Stomach (tissue), 9 donors: ENCODE data around the gene PLCG2. TPM values are rescaled to one million over a fixed set of nuclear protein-coding genes. Genes with fewer than 3 reads are reported as not detected.
A peak's percentile ranks its signal among the peaks of the same experiment; 100 is the strongest.

ENCODE experiments used
- DNase-seq, 2 donors: peaks; one replicate each; pipeline versions ENCODE4 v3.0.0 to v3.0.0-alpha.2; 2013 to 2019
- H3K27ac ChIP-seq, 5 donors: fragments of 200-600 bp in 4 of 5; sonication (generic) in 4 of 5; one replicate each; pipeline ENCODE4 v1.5.1; 2013 to 2019; ENCODE audit warnings: mild to moderate bottlenecking in 1 of 5, moderate library complexity in 1 of 5
- H3K27me3 ChIP-seq, 3 donors: fragments of 200-600 bp; sonication (generic); one replicate each; pipeline ENCODE4 v1.5.1; 2017 to 2019; ENCODE audit warnings: mixed run types in 1 of 3
- H3K36me3 ChIP-seq, 4 donors: fragments of 200-600 bp; sonication (generic); 1 replicate in 3 of 4; 2 replicates in 1 of 4; pipeline ENCODE4 v1.5.1; 2016 to 2019
- H3K4me1 ChIP-seq, 4 donors: fragments of 200-600 bp; sonication (generic); one replicate each; pipeline ENCODE4 v1.5.1; 2016 to 2019
- H3K4me3 ChIP-seq, 4 donors: fragments of 200-600 bp; sonication (generic) in 3 of 4; one replicate each; pipeline ENCODE4 v1.5.1; 2016 to 2019; ENCODE audit warnings: mild to moderate bottlenecking in 1 of 4
- H3K9me3 ChIP-seq, 4 donors: fragments of 200-600 bp; sonication (generic); one replicate each; pipeline ENCODE4 v1.5.1; 2016 to 2019
- EP300 ChIP-seq: sonication (generic); formaldehyde crosslinking; IDR thresholded peaks from one replicate; pipeline ENCODE4 v1.6.1; 2017; ENCODE audit warnings: antibody characterized with exemption
- POLR2A ChIP-seq, 4 donors: fragments of 450-650 bp; IDR thresholded peaks; one replicate each; pipeline ENCODE4 v1.6.1; 2016; ENCODE audit warnings: antibody characterized with exemption in 4 of 4, control low read depth in 2 of 4, mild to moderate bottlenecking in 1 of 4, moderate library complexity in 1 of 4
- POLR2AphosphoS5 ChIP-seq, 3 donors: sonication (generic); formaldehyde crosslinking; IDR thresholded peaks; one replicate each; pipeline ENCODE4 v1.6.1; 2016; ENCODE audit warnings: antibody characterized with exemption in 3 of 3
- WGBS, 5 donors: extraction: QIAGEN DNeasy Blood & Tissue Kit in 3 of 5; methylation state at CpG; one replicate each; pipeline versions ENCODE4 v1.1.5 to v1.1.7; 2013 to 2018; 5-methylcytosine and 5-hydroxymethylcytosine counted together
- intact Hi-C: fragments of 100-400 bp; cut with DNase I; formaldehyde crosslinking; loops from one replicate; pipeline ENCODE4 v1.15.1; 2023; ENCODE audit warnings: low total_unique reads
- polyA plus RNA-seq, 3 donors: library from polyadenylated mRNA; stranded (reverse); fragments of 200-250 nt; gene quantifications; one replicate each; pipeline ENCODE4 v1.2.3, GENCODE V29; 2013
- total RNA-seq, 5 donors: library from RNA; depleted of rRNA; stranded (reverse); fragments of >200 nt; gene quantifications; one replicate each; pipeline versions ENCODE4 v1.1.0 to v1.2.3, GENCODE V29; 2014 to 2016
- TF ChIP-seq, protein P1 (sequence below), 7 experiments: fragments of 450-650 bp in 4 of 7; fragments of 200-600 bp in 3 of 7; sonication (generic) in 3 of 7; IDR thresholded peaks; one replicate each; pipeline ENCODE4 v1.5.1; 2016 to 2019; ENCODE audit warnings: antibody characterized with exemption in 7 of 7, control low read depth in 2 of 7, mild to moderate bottlenecking in 1 of 7
- donor health status: healthy with polysubstance abuse.
- donor health status: Bipolar disorder and iron deficiency.
- donor health status: healthy.

PLCG2 gene
- total and polyA plus RNA-seq, 8 donors = 0.87 to 68.5 (median 11.1) TPM

- H3K4me3 ChIP-seq = no peak overlapping the region
- H3K27me3 ChIP-seq = peaks cover 0 to 43% (median 3%) of the 10 kb centered on the region in 3 donors
- TF ChIP-seq POLR2AphosphoS5 (IDR thresholded peaks at IDR 0.05) (no peak), EP300 (no peak), POLR2A (IDR thresholded peaks at IDR 0.05) (no peak)
- TF ChIP-seq, protein P1, sequence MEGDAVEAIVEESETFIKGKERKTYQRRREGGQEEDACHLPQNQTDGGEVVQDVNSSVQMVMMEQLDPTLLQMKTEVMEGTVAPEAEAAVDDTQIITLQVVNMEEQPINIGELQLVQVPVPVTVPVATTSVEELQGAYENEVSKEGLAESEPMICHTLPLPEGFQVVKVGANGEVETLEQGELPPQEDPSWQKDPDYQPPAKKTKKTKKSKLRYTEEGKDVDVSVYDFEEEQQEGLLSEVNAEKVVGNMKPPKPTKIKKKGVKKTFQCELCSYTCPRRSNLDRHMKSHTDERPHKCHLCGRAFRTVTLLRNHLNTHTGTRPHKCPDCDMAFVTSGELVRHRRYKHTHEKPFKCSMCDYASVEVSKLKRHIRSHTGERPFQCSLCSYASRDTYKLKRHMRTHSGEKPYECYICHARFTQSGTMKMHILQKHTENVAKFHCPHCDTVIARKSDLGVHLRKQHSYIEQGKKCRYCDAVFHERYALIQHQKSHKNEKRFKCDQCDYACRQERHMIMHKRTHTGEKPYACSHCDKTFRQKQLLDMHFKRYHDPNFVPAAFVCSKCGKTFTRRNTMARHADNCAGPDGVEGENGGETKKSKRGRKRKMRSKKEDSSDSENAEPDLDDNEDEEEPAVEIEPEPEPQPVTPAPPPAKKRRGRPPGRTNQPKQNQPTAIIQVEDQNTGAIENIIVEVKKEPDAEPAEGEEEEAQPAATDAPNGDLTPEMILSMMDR (IDR thresholded peaks at IDR 0.05) = no peak
- DNase-seq = peak in 1 of 2 donors; percentile 39
- H3K4me1 ChIP-seq = peaks cover 2 to 9% (median 8%) of the 10 kb centered on the region in 4 donors
- no peaks in the 10 kb centered on the region for H3K36me3 ChIP-seq
- intact Hi-C loops = no loop called here
- H3K27ac ChIP-seq = peak overlapping the region in 1 of 5 donors; percentile 38
- 67 to 92% (median 83%) methylated on average over 7 of the region's 7 CpGs for WGBS, 5 donors
- no peaks in the 10 kb centered on the region for H3K9me3 ChIP-seq
Measured at GRCh38 chr16:81774348-81774747, 4.7 kb upstream of the PLCG2 start.

DNA sequence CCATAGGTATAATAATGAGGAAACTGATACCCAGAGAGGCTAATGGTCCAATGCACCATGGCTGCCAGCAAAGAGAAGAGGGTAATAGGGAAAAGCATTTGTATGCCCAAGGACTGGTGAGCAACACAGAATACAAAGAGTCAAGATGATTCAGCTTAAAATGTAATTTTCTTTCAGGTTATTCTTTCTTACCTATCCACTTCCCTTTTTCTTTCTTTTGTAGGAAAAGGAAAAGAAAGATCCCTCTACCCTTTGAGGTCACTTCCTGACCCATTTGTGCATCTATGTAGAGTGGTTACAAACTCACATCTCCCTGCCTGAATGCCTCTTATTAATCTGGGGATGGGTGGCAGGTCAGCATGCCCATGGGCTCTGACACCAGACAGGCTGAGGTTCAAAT, 3.5 kb upstream of the PLCG2 start:
- Histone ChIP-seq H3K36me3 (no peaks in the 10 kb centered on the region), H3K27ac (no peak overlapping the region), H3K9me3 (no peaks in the 10 kb centered on the region), H3K27me3 (peaks cover 0 to 48% (median 15%) of the 10 kb centered on the region in 3 donors), H3K4me3 (no peak overlapping the region), H3K4me1 (peaks cover 8 to 20% (median 17%) of the 10 kb centered on the region in 4 donors)
- intact Hi-C loops = no loop called here
- DNase-seq = no peak
- TF ChIP-seq POLR2A (IDR thresholded peaks at IDR 0.05) = no peak

GRCh38 chr16:81778231-81778630, 860 bp upstream of the PLCG2 start:
- WGBS, 5 donors = 72 to 82% (median 76%) methylated on average over 6 of the region's 6 CpGs
- Histone ChIP-seq H3K27ac (no peak overlapping the region), H3K9me3 (no peaks in the 10 kb centered on the region), H3K36me3 (no peaks in the 10 kb centered on the region), H3K27me3 (peaks cover 0 to 50% (median 15%) of the 10 kb centered on the region in 3 donors), H3K4me1 (peaks cover 8 to 21% (median 17%) of the 10 kb centered on the region in 4 donors), H3K4me3 (peak overlapping the region in 1 of 4 donors; percentile 77)
- intact Hi-C loops = no loop called here
- DNase-seq = no peak
- TF ChIP-seq EP300 (no peak), POLR2A (IDR thresholded peaks at IDR 0.05) (no peak), POLR2AphosphoS5 (IDR thresholded peaks at IDR 0.05) (no peak)
- TF ChIP-seq, protein P1 (IDR thresholded peaks at IDR 0.05) = no peak

- peak; percentile 44 to 59 for DNase-seq
- peaks cover 0 to 44% (median 15%) of the 10 kb centered on the region in 3 donors for H3K27me3 ChIP-seq
- peaks cover 8 to 36% (median 26%) of the 10 kb centered on the region in 4 donors for H3K4me1 ChIP-seq
- H3K4me3 ChIP-seq = peak overlapping the region; percentile 64 to 84 (median 74)
- WGBS, 5 donors = 4 to 9% (median 4%) methylated on average over 11 to 58 of the region's 58 CpGs
- TF ChIP-seq POLR2AphosphoS5 (IDR thresholded peaks at IDR 0.05) = no peak
- no peak for TF ChIP-seq POLR2A (IDR thresholded peaks at IDR 0.05)
- no peaks in the 10 kb centered on the region for H3K36me3 ChIP-seq
- intact Hi-C loops = no loop called here
- peak overlapping the region; percentile 34 to 88 (median 74) for H3K27ac ChIP-seq
- no peaks in the 10 kb centered on the region for H3K9me3 ChIP-seq
Measured at GRCh38 chr16:81779536-81780320, 637 bp downstream of the PLCG2 start.

DNA sequence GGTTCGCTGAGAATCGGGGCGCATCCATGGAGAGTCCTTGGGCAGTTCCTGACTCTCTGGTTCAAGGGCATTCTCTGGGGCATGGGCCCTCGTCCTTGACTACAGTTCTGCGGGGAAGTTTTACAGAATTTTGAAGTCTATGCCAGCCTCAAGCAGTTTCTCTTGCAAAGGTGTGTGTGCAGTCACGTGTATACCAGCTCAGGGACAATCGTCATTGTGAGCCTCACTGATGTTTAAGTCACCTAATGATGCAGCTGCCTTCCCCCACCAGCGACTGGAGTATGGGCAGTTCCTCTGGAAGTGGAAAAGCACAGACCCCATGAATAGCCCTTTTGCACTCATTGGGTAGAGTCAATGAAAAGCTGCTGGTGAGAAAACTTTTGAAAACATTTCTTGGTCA, 1.3 kb downstream of the PLCG2 start:
- Histone ChIP-seq H3K4me3 (peak overlapping the region; percentile 64 to 84 (median 74)), H3K4me1 (peaks cover 8 to 40% (median 27%) of the 10 kb centered on the region in 4 donors), H3K27me3 (peaks cover 0 to 44% (median 15%) of the 10 kb centered on the region in 3 donors), H3K36me3 (no peaks in the 10 kb centered on the region), H3K27ac (peak overlapping the region in 2 of 5 donors; percentile 72 to 88), H3K9me3 (no peaks in the 10 kb centered on the region)
- TF ChIP-seq POLR2A (IDR thresholded peaks at IDR 0.05) (no peak), EP300 (no peak), POLR2AphosphoS5 (IDR thresholded peaks at IDR 0.05) (no peak)
- TF ChIP-seq, protein P1 (IDR thresholded peaks at IDR 0.05) = no peak
- intact Hi-C loops = no loop called here
- DNase-seq = no peak
- 62 to 75% (median 72%) methylated on average over 8 of the region's 8 CpGs for WGBS, 5 donors
